Central memory CD8-positive, alpha-beta T cell (primary cell): Measurements from ENCODE around the gene MPST.

Source experiments
- ATAC-seq: fragments of 150-1000 bp; cut with Tn5 transposase; replicated peaks from 2 replicates; pipeline ENCODE4 v1.10.0; 2022; ENCODE audit warnings: mild to moderate bottlenecking, moderate FRiP score, moderate number of reproducible peaks; ENCODE audit not compliant: poor library complexity, severe bottlenecking; ENCODE audit errors: extremely low read depth
- DNase-seq, 2 donors: peaks; one replicate each; pipeline ENCODE4 v3.0.0; 2021; ENCODE audit warnings: low spot score in 2 of 2
- H3K27ac Mint-ChIP-seq: one replicate; pipeline ENCODE4 v1.8.0; 2022; ENCODE audit warnings: low read depth, mild to moderate bottlenecking, moderate library complexity, mixed read lengths
- H3K27me3 Mint-ChIP-seq: one replicate; pipeline ENCODE4 v1.8.0; 2022; ENCODE audit warnings: mixed read lengths
- H3K36me3 Mint-ChIP-seq: one replicate; pipeline ENCODE4 v1.8.0; 2022; ENCODE audit warnings: mild to moderate bottlenecking, moderate library complexity, mixed read lengths; ENCODE audit not compliant: insufficient read depth
- H3K4me1 Mint-ChIP-seq: one replicate; pipeline ENCODE4 v1.8.0; 2022; ENCODE audit warnings: mixed read lengths
- H3K4me3 Mint-ChIP-seq: one replicate; pipeline ENCODE4 v1.8.0; 2022; ENCODE audit warnings: mild to moderate bottlenecking, moderate library complexity, mixed read lengths
- H3K9me3 Mint-ChIP-seq: one replicate; pipeline ENCODE4 v1.8.0; 2022; ENCODE audit warnings: mixed read lengths

MPST gene

DNA sequence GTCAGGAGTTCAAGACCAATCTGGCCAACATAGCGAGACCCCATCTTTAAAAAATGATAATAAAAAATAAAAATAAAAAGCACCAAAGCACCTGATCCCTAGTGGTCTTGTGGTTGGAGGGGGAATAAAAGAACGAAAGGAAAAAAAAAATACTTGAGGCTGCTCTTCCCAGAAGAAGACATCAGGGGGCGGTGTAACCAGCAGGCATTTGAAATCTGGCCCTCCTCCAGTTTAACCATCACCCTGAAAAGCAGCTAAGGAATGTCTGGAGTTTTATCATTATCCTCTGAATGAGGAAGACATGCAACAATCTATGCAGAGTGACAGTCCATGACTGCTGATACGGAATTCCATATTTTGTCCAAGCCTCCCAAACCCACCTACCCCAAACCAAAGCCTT is 26.4 kb downstream of the MPST start:
- Mint-ChIP-seq H3K36me3 (peaks cover 2% of the 10 kb centered on the region), H3K4me1 (no peaks in the 10 kb centered on the region), H3K27me3 (peaks cover 10% of the 10 kb centered on the region), H3K9me3 (no peaks in the 10 kb centered on the region), H3K4me3 (no peak overlapping the region), H3K27ac (no peak overlapping the region)
- no peak for DNase-seq
- ATAC-seq = no peak

DNA sequence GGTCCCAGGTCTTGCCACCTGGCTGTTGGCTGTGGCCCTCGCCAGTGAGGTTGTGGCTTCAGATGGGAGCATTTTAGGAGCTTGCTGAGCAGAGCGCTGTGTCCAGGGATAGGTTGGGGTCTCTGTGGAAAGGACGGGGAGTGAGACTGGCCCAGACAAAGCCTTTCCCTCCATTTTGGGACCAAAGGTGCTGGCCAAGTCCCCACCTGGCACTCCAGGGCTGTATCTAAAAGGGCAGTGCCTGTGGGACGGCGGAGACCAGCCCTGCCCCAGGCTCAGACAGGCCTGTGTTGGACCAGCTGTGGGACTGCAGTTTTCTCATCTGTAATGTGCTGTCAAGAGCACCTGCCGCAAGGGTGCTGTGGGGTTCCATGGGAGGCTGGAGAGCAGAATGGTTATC is 27.0 kb downstream of the MPST start:
- no peak overlapping the region for H3K4me3 Mint-ChIP-seq
- H3K27me3 Mint-ChIP-seq = peaks cover 3% of the 10 kb centered on the region
- DNase-seq = no peak
- H3K4me1 Mint-ChIP-seq = no peaks in the 10 kb centered on the region
- H3K36me3 Mint-ChIP-seq = peaks cover 2% of the 10 kb centered on the region
- no peak for ATAC-seq
- no peak overlapping the region for H3K27ac Mint-ChIP-seq
- no peaks in the 10 kb centered on the region for H3K9me3 Mint-ChIP-seq

DNA sequence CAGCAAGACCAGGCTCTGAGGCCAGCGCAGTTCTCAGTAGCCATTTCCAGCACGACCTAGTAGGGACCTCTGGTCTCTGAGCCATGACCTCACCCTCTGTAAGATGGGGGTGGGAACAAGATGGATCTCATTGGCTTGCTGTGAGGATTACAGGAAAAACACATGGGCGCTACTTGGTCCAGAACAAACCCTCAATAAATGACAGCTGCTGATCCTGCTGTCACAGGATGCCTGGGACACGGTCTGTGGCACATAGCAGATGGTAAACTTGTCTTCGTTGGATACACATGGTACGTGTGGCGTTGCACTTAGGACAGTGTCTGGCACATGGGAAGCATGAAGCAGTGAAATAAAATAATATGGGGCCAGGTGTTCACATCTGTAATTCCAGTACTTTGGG is 27.5 kb downstream of the MPST start:
- H3K4me3 Mint-ChIP-seq = no peak overlapping the region
- no peaks in the 10 kb centered on the region for H3K4me1 Mint-ChIP-seq
- no peaks in the 10 kb centered on the region for H3K27me3 Mint-ChIP-seq
- H3K36me3 Mint-ChIP-seq = peaks cover 2% of the 10 kb centered on the region
- no peak overlapping the region for H3K27ac Mint-ChIP-seq
- no peak for ATAC-seq
- no peaks in the 10 kb centered on the region for H3K9me3 Mint-ChIP-seq
- no peak for DNase-seq

- DNase-seq (no peak), ATAC-seq (no peak)
- no peaks in the 10 kb centered on the region for H3K9me3 Mint-ChIP-seq
- H3K4me1 Mint-ChIP-seq = peaks cover 7% of the 10 kb centered on the region
- H3K36me3 Mint-ChIP-seq = peaks cover 2% of the 10 kb centered on the region
- no peaks in the 10 kb centered on the region for H3K27me3 Mint-ChIP-seq
- H3K27ac Mint-ChIP-seq = no peak overlapping the region
- no peak overlapping the region for H3K4me3 Mint-ChIP-seq
These were observed 28.6 kb downstream of the MPST start for GRCh38 chr22:37048133-37048532.

GRCh38 chr22:37049224-37049623 is 29.7 kb downstream of the MPST start:
- H3K27me3 Mint-ChIP-seq = no peaks in the 10 kb centered on the region
- H3K36me3 Mint-ChIP-seq = peaks cover 2% of the 10 kb centered on the region
- H3K9me3 Mint-ChIP-seq = no peaks in the 10 kb centered on the region
- DNase-seq (no peak), ATAC-seq (no peak)
- no peak overlapping the region for H3K27ac Mint-ChIP-seq
- H3K4me3 Mint-ChIP-seq = no peak overlapping the region
- H3K4me1 Mint-ChIP-seq = peaks cover 7% of the 10 kb centered on the region

- Mint-ChIP-seq H3K4me3 (peak overlapping the region; percentile 77), H3K9me3 (no peaks in the 10 kb centered on the region), H3K4me1 (peaks cover 7% of the 10 kb centered on the region), H3K36me3 (peaks cover 2% of the 10 kb centered on the region), H3K27me3 (no peaks in the 10 kb centered on the region), H3K27ac (no peak overlapping the region)
- ATAC-seq (no peak), DNase-seq (no peak)
These were observed 31.4 kb downstream of the MPST start for GRCh38 chr22:37050913-37051312.

GRCh38 chr22:37051391-37052385 is 32.1 kb downstream of the MPST start, which contains the start of gene KCTD17:
Gene KCTD17, plus strand, starts transcription at chr22:37051742. Its CDS starts 19 bp downstream, at chr22:37051761.
- Mint-ChIP-seq H3K27me3 (no peaks in the 10 kb centered on the region), H3K27ac (peak within 1 kb of the TSS; percentile 49)
- peak; percentile 99 for ATAC-seq

GRCh38 chr22:37052386-37053309 is 33.1 kb downstream of the MPST start:
- Mint-ChIP-seq H3K4me1 (peaks cover 7% of the 10 kb centered on the region), H3K36me3 (peaks cover 7% of the 10 kb centered on the region), H3K9me3 (no peaks in the 10 kb centered on the region), H3K27me3 (no peaks in the 10 kb centered on the region), H3K4me3 (peak overlapping the region; percentile 77), H3K27ac (peak overlapping the region; percentile 49)
- DNase-seq (no peak), ATAC-seq (no peak)

More at GRCh38 chr22:37051391-37052385, 32.1 kb downstream of the MPST start, which contains the start of gene KCTD17:
- Mint-ChIP-seq H3K36me3 (peaks cover 4% of the 10 kb centered on the region), H3K4me3 (peak within 1 kb of the TSS; percentile 77), H3K4me1 (peaks cover 7% of the 10 kb centered on the region), H3K9me3 (no peaks in the 10 kb centered on the region)
- peak; percentile 40 to 44 for DNase-seq

DNA sequence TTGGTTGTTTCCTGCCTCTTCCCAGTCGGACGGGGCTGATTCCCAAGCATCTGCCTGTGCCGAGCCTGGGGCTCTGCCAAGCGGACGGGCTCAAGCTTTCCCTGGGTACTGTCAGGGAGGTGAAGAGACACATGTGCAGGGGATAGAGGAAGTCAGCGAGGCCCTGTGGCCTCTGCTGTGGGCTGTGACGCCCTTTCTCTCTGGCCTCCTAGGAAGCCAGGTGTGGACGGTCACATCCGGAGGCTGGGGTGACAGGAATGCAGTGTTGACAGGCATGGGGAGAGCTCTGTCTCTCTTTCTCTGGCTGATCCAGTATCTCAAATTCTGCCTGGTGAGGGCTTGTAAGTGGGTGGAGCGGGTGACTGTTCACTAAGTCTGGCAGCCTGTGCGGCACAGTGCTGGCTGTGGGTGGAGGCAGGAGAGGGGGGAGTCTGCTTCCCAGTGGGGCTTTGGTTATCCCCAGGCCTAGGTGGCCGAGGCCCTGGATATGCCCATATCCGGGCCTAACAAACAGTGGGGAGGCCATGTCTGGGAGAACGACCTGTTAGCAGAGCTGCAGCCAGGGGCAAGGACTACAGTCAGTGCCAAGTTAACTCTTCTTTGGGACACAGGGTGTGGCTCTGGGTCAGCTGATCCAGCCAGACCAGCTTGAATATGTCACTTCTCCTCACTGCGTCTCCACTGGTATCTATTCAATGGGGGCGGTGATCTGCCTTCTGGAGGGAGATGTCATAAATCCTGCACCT is 33.9 kb downstream of the MPST start:
- Mint-ChIP-seq H3K36me3 (peaks cover 9% of the 10 kb centered on the region), H3K27ac (peak overlapping the region; percentile 38), H3K9me3 (no peaks in the 10 kb centered on the region), H3K27me3 (no peaks in the 10 kb centered on the region), H3K4me3 (peak overlapping the region; percentile 77), H3K4me1 (peaks cover 7% of the 10 kb centered on the region)
- ATAC-seq (no peak), DNase-seq (no peak)

- no peak for ATAC-seq
These were observed 34.5 kb downstream of the MPST start for GRCh38 chr22:37054056-37054395.

DNA sequence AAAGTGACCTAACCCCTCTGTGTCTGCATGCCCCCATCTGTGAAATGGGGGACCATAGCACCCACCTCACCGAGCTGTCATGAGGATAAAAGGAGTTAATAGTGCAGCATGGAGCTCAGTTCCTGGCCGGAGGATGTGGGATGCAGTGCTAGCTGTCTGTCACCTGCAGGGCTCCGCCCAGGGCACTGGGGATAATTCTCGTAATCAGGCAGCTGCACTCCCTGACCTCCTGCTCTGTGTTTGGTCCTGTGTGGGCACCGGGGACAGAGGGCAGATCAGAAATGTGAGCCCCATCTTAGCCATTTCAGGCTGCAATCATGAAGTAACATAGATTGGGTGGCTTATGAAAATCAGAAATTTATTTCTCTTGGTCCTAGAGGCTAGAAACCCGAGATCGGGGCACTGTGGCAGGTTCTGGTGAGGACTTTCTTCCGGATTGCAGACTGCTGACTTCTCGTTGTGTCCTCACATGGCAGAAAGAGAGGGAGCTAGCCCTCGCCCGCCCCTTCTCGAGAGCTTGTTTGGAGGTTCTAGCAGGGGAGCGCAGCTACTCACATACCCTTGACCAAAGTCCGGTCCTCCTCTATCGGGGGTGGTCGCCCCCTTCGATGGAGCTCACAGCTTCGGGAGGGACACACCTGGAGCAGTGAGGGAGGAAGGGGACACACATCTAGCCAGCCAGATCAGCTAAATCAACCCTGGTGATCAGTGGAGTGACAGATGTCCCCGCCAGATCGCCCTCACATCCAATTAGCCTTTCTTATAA is 35.2 kb downstream of the MPST start:
- Mint-ChIP-seq H3K4me3 (no peak overlapping the region), H3K36me3 (peaks cover 10% of the 10 kb centered on the region), H3K27ac (no peak overlapping the region), H3K9me3 (no peaks in the 10 kb centered on the region), H3K27me3 (no peaks in the 10 kb centered on the region), H3K4me1 (peaks cover 8% of the 10 kb centered on the region)
- DNase-seq (no peak), ATAC-seq (no peak)

More at GRCh38 chr22:37054056-37054395, 34.5 kb downstream of the MPST start:
- H3K27me3 Mint-ChIP-seq = no peaks in the 10 kb centered on the region
- H3K9me3 Mint-ChIP-seq = no peaks in the 10 kb centered on the region
- no peak for DNase-seq
- peaks cover 9% of the 10 kb centered on the region for H3K36me3 Mint-ChIP-seq
- no peak overlapping the region for H3K4me3 Mint-ChIP-seq
- H3K4me1 Mint-ChIP-seq = peaks cover 7% of the 10 kb centered on the region
- no peak overlapping the region for H3K27ac Mint-ChIP-seq
